MCF 10A (cell line): ENCODE results near the gene C19orf67. TPM values are rescaled to one million over a fixed set of nuclear protein-coding genes. Genes with fewer than 3 reads are reported as not detected.

Experiments used
- BruUV-seq: library from RNA; stranded (reverse); fragments of 400-500 nt; replicated peaks from 2 replicates; lab custom pipeline; 2021; lab: Mats Ljungman, UMichigan
- CTCF ChIA-PET: fragments of 300-600 bp; sonication (Branson Sonifier 250); formaldehyde crosslinking; extraction: SDS; loops from one replicate; lab custom pipeline; 2021; ENCODE audit warnings: antibody characterized with exemption, inconsistent platforms; lab: Yijun Ruan, JAX
- POLR2A ChIA-PET: fragments of 300-600, 350-650 bp; sonication (Branson Sonifier 250); formaldehyde crosslinking; extraction: SDS; loops from one replicate; lab custom pipeline; 2020; ENCODE audit warnings: antibody characterized with exemption, inconsistent platforms; lab: Yijun Ruan, JAX
- DNase-seq: peaks from one replicate; pipeline ENCODE4 v3.0.0-alpha.2; 2018; ENCODE audit not compliant: unreplicated experiment
- H3K27ac Mint-ChIP-seq: one replicate; pipeline ENCODE4 v1.8.0; 2022; ENCODE audit warnings: mild to moderate bottlenecking, low read depth, mixed read lengths; ENCODE audit not compliant: unreplicated experiment
- H3K27me3 Mint-ChIP-seq: one replicate; pipeline ENCODE4 v1.8.0; 2022; ENCODE audit warnings: mixed read lengths; ENCODE audit not compliant: insufficient read depth, unreplicated experiment
- H3K36me3 Mint-ChIP-seq: one replicate; pipeline ENCODE4 v1.8.0; 2022; ENCODE audit warnings: mild to moderate bottlenecking, moderate library complexity, mixed read lengths; ENCODE audit not compliant: insufficient read depth, unreplicated experiment
- H3K4me1 Mint-ChIP-seq: one replicate; pipeline ENCODE4 v1.8.0; 2022; ENCODE audit warnings: mixed read lengths; ENCODE audit not compliant: insufficient read depth, unreplicated experiment
- H3K4me3 Mint-ChIP-seq: one replicate; pipeline ENCODE4 v1.8.0; 2022; ENCODE audit warnings: mild to moderate bottlenecking, moderate library complexity, mixed read lengths; ENCODE audit not compliant: unreplicated experiment
- H3K9me3 Mint-ChIP-seq: one replicate; pipeline ENCODE4 v1.8.0; 2022; ENCODE audit warnings: mixed read lengths; ENCODE audit not compliant: unreplicated experiment
- CTCF ChIP-seq: fragments of 200-600 bp; IDR thresholded peaks from one replicate; pipeline ENCODE4 v1.8.0; 2022; ENCODE audit warnings: antibody characterized with exemption, mild to moderate bottlenecking; ENCODE audit not compliant: unreplicated experiment
- intact Hi-C: fragments of 100-400 bp; cut with micrococcal nuclease; formaldehyde crosslinking; loops from 2 replicates; pipeline ENCODE4 v1.14.1; 2022
- total RNA-seq: library from RNA; stranded (reverse); gene quantifications from 2 replicates; pipeline ENCODE4 v1.2.3, GENCODE V29; 2022

Gene C19orf67
- total RNA-seq, 1 experiment from 2014 or later, result not detected

GRCh38 chr19:14056069-14056666 is 29.4 kb downstream of the C19orf67 start:
- Mint-ChIP-seq H3K4me1 (peaks cover 13% of the 10 kb centered on the region), H3K9me3 (no peaks in the 10 kb centered on the region), H3K36me3 (peaks cover 4% of the 10 kb centered on the region), H3K4me3 (no peak overlapping the region), H3K27ac (no peak overlapping the region), H3K27me3 (peaks cover 23% of the 10 kb centered on the region)
- CTCF ChIA-PET, result interaction anchor here (0.6 to 1.9 kb wide), 2 partner anchors 17 to 187 kb away, joined by 3 to 9 read pairs; partner anchors contain the start of gene MISP3
- POLR2A ChIA-PET, result no interaction called here
- no peak for TF ChIP-seq CTCF
- no peak for DNase-seq
- no TSS peak for BruUV-seq
- intact Hi-C loops, result no loop called here

GRCh38 chr19:14055396-14055795 is 30.2 kb downstream of the C19orf67 start:
- intact Hi-C loops, result no loop called here
- DNase-seq, result no peak
- Mint-ChIP-seq H3K9me3 (no peaks in the 10 kb centered on the region), H3K36me3 (peaks cover 4% of the 10 kb centered on the region), H3K27ac (no peak overlapping the region), H3K4me1 (peaks cover 13% of the 10 kb centered on the region), H3K27me3 (peaks cover 23% of the 10 kb centered on the region), H3K4me3 (no peak overlapping the region)
- POLR2A ChIA-PET, result no interaction called here
- no TSS peak for BruUV-seq
- TF ChIP-seq CTCF, result no peak
- CTCF ChIA-PET, result interaction anchor here (1.2 kb wide), 1 partner anchor 23 kb away, joined by 6 read pairs; no protein-coding TSS in a partner anchor

GRCh38 chr19:14054721-14055120 is 30.9 kb downstream of the C19orf67 start:
- intact Hi-C loops, result no loop called here
- POLR2A ChIA-PET, result no interaction called here
- peaks cover 13% of the 10 kb centered on the region for H3K4me1 Mint-ChIP-seq

GRCh38 chr19:14054099-14054498 is 31.5 kb downstream of the C19orf67 start:
- no peak for TF ChIP-seq CTCF

More at GRCh38 chr19:14054721-14055120, 30.9 kb downstream of the C19orf67 start:
- no peak for DNase-seq
- CTCF ChIA-PET, result interaction anchor here (1.2 kb wide), 1 partner anchor 23 kb away, joined by 6 read pairs; no protein-coding TSS in a partner anchor
- H3K4me3 Mint-ChIP-seq, result no peak overlapping the region
- no peak overlapping the region for H3K27ac Mint-ChIP-seq
- H3K36me3 Mint-ChIP-seq, result peaks cover 4% of the 10 kb centered on the region
- no peak for TF ChIP-seq CTCF
- peaks cover 20% of the 10 kb centered on the region for H3K27me3 Mint-ChIP-seq
- no peaks in the 10 kb centered on the region for H3K9me3 Mint-ChIP-seq
- BruUV-seq, result no TSS peak

More at GRCh38 chr19:14054099-14054498, 31.5 kb downstream of the C19orf67 start:
- ChIA-PET POLR2A (no interaction called here), CTCF (interaction anchor here (0.7 to 1.2 kb wide), 2 partner anchors 18 to 24 kb away, joined by 3 to 6 read pairs; partner anchors contain the start of gene MISP3)
- Mint-ChIP-seq H3K9me3 (no peaks in the 10 kb centered on the region), H3K27ac (no peak overlapping the region), H3K27me3 (peaks cover 13% of the 10 kb centered on the region), H3K4me1 (peaks cover 13% of the 10 kb centered on the region), H3K4me3 (no peak overlapping the region), H3K36me3 (peaks cover 4% of the 10 kb centered on the region)
- intact Hi-C loops, result no loop called here
- no peak for DNase-seq
- no TSS peak for BruUV-seq
